GM12891 (cell line): Measurements from ENCODE around the gene EVA1A.
"Not testable (repeated sequence)": the region's sequence is repeated elsewhere in the genome, so short reads cannot be mapped to it uniquely, and the experiment has no call there.

Source experiments
- DNase-seq: peaks from one replicate; pipeline ENCODE4 v3.0.0; 2011; ENCODE audit warnings: low spot score; ENCODE audit not compliant: insufficient read length
- FAIRE-seq: peaks from 2 replicates; lab custom pipeline; 2011; peaks lifted over from hg19 to GRCh38; lab: Jason Lieb, UNC
- PAX5 ChIP-seq: IDR thresholded peaks from 2 replicates; pipeline ENCODE4 v1.6.1; 2011; ENCODE audit warnings: low read length, moderate library complexity, mild to moderate bottlenecking; ENCODE audit not compliant: insufficient read depth, severe bottlenecking
- POLR2A ChIP-seq: IDR thresholded peaks from 2 replicates; pipeline ENCODE4 v1.6.1; 2011; ENCODE audit warnings: low read depth, low read length, control low read depth
- POLR2AphosphoS5 ChIP-seq: IDR thresholded peaks from 2 replicates; pipeline ENCODE4 v1.6.1; 2011; ENCODE audit warnings: low read depth, low read length, control low read depth
- POU2F2 ChIP-seq: IDR thresholded peaks from 2 replicates; pipeline ENCODE4 v1.6.1; 2011; ENCODE audit warnings: low read depth, mild to moderate bottlenecking, control low read depth, low read length, moderate library complexity
- SPI1 ChIP-seq: IDR thresholded peaks from 2 replicates; pipeline ENCODE4 v1.6.1; 2011; ENCODE audit warnings: low read depth, low read length, control low read depth
- TAF1 ChIP-seq: IDR thresholded peaks from 2 replicates; pipeline ENCODE4 v1.6.1; 2011; ENCODE audit warnings: low read depth, low read length, control low read depth

The EVA1A gene

DNA sequence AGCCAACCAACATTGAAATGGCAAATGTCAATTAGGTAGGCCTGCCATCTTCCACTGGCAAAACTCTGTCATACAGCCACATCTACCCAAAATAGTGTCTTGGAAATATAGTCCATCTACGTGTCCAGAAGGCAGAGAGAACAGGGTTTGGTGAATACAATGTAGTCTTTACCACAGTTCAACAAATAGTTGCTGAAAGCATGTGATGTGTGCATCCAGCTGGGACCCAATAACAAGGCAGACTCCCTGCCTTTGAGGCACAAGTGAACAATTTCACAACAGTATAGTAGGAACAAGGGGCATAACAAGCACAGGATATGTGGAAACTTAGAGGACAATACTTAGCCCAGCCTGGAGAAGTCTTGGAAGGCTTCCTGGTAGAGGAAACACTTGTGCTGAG is 72.6 kb downstream of the EVA1A start:
- DNase-seq (no peak), FAIRE-seq (no peak)
- no peak for TF ChIP-seq POU2F2
- no peak for TF ChIP-seq POLR2A
- TF ChIP-seq SPI1, result no peak
- TF ChIP-seq TAF1, result no peak
- no peak for TF ChIP-seq PAX5
- no peak for TF ChIP-seq POLR2AphosphoS5

DNA sequence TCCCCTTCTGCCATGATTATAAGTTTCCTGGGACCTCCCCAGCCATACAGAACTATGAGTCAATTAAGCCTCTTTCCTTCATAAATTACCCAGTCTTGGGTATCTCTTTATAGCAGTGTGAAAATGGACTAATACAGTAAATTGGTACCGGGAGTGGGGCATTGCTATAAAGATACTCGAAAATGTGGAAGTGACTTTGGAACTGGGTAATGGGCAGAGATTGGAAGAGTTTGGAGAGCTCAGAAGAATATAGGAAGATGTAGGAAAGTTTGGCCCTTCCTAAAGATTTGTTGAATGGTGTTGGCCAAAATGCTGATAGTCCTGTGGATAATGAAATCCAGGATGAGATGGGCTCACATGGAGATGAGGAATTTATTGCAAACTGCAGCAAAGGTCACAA is 74.0 kb downstream of the EVA1A start:
- FAIRE-seq, DNase-seq: not testable (repeated sequence)

DNA sequence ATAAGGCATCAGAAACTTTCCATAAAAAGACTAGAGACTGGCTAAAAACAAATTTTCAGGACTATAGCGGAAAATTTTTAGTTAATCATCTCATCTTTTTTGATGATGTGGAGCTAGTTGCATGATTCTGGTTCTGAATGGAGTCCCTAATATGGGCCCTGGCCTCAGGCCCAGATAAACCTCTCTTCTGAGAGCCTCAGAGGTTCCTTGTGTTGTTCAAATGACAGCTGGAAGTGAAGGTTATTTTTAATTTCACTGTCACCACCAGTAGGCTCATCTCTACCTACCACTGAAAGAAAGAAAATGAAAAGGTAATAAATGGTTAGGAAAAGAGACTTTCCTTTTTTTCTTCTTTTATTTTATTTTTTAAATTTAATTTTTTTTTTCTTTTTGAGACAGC is 75.9 kb downstream of the EVA1A start:
- no peak for TF ChIP-seq POLR2A
- FAIRE-seq (no peak), DNase-seq (no peak)

DNA sequence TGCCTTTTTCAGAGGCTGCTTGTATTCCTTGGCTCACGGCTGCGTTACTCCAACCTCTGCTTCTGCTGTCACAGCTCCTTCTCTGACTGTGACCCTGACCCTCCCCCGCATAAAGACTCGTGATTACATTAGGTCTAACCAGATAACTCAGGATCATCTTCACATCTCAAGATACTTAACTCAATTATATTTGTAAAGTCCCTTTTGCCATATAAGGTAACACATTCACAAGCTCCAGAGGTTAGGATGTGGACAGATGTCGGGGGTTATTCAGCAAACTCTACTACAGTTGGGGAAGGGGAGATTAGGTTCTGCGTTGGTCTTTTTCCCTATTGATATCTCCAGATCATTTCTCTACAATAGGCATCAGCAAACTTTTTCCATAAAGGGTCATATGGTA is 76.9 kb downstream of the EVA1A start:
- DNase-seq (no peak), FAIRE-seq (no peak)
- TF ChIP-seq TAF1, result no peak
- TF ChIP-seq SPI1, result no peak
- no peak for TF ChIP-seq POU2F2
- TF ChIP-seq POLR2A, result no peak
- no peak for TF ChIP-seq POLR2AphosphoS5
- no peak for TF ChIP-seq PAX5

DNA sequence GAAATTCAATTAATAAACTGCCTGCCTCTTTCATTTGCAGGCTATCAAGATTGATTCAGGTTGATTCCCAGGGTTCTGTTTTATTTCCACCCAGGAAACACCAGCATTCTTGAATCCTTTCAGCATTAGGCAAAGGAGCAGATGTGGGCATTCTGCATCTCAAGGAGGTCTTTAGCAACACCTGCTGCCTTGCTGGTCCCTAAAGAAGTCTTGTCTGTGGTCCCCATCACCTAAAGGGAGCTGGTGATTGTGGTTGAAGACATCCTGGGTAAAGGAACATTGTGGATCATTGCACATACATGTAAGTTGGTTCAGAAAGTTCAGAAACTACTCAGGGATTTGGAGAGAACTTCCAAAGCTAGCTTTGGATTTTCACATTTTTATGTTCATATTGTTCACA is 78.3 kb downstream of the EVA1A start:
- no peak for DNase-seq
- no peak for FAIRE-seq
- TF ChIP-seq POU2F2 (no peak), TAF1 (no peak), SPI1 (no peak), POLR2A (no peak), PAX5 (no peak), POLR2AphosphoS5 (no peak)

DNA sequence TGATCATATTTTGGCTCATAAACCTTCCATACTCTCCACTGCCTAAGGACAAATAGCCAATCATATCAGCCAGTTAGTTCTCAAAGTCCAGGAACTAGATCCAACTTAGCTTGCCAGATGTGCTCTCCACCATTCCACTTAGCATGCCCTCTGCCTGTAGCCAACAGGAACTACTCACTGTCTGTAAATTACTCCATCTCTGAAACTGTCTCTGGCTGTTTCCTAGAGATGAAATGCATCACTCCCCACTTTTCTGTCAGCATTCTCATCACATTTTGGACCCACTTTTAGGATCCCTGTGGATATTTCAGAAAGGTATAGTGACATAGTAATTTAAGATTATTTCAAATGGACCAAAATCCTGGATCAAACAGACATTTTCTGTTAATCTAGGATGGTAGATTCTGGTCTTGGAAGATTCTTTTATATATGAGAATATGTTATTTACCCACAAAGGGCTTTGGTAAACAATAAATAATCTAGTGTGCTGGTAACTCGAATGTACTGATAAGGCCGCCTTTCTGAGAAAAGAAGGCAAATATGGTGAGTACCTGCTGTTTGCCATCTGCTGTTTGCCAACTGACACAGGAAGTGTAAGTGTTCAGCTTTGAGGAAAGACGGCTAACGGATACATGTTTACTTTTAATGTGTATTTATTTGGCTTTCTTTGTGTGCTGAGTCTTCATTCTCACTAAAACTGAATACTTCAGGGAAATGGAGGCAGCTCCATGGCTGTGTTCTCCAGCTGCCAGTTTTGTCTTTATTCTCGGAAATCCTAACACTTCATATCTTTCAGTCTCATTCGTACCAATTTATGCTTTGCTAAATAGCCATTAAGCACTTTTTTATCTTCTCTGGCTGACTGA is 79.5 kb downstream of the EVA1A start:
- peak; percentile 70 for FAIRE-seq
- DNase-seq, result no peak
- TF ChIP-seq POU2F2, result no peak
- TF ChIP-seq TAF1, result no peak
- TF ChIP-seq POLR2AphosphoS5, result no peak
- TF ChIP-seq SPI1, result no peak
- no peak for TF ChIP-seq PAX5
- no peak for TF ChIP-seq POLR2A

DNA sequence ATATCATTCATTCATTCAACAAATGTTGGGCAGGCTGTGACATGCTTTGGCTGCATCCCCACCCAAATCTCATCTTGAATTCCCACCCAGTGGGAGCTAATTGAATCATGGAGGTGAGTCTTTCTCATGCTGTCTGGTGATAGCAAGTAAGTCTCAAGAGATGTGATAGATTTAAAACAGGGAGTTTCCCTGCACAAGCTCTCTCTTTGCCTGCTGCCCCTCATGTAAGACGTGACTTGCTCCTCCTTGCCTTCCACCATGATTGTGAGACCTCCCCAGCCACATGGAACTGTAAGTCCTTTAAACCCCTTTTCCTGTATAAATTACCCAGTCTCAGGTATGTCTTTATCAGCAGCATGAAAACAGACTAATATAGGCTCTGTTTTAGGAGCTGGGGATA is 83.0 kb downstream of the EVA1A start:
- FAIRE-seq, result not testable (repeated sequence)

DNA sequence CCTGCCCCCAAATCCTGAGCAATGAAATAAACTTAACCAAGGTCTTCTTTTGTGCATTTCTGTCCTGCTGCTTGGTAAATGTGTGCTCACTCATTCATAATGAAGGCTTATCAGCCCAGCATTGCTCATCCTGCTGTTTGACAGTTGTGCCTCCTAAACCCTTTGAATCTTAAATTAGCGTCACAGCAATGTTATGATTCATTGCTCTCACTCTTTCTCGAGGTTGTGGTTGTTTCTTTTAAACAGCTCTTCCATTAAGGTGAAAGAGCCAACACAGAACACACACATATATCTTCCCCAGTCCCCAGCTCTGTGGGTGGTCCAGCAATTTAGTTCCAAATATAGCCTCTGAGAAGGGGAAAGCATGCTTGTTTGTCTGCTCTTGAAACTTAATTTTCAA is 84.0 kb downstream of the EVA1A start:
- DNase-seq, result no peak
- FAIRE-seq, result no peak
- TF ChIP-seq SPI1 (no peak), PAX5 (no peak), TAF1 (no peak), POLR2A (no peak), POLR2AphosphoS5 (no peak), POU2F2 (no peak)

More for the DNA sequence above, 83.0 kb downstream of the EVA1A start:
- not testable (repeated sequence) for DNase-seq

DNA sequence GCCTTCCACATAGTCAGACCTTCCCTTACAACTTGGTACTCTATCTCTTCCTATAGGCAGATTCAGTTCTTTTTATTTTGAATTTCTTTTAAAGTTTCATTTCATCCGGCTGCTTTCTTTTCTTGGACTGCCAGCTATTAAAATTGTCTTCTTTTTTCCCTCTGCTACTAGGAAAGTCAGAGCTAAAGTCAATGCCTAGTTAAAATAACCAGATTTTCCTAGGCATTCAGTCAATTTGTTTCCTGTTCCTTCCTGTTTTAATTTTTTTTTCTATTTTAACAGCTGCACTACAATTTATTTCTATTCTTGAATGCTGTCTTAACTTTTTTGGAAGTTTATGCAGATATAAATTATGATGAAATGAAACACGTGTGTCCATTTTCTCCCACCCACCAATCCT is 84.8 kb downstream of the EVA1A start:
- FAIRE-seq, result no peak
- TF ChIP-seq POLR2A, result no peak
- TF ChIP-seq POU2F2, result no peak
- TF ChIP-seq SPI1, result no peak
- no peak for TF ChIP-seq POLR2AphosphoS5
- no peak for TF ChIP-seq PAX5
- TF ChIP-seq TAF1, result no peak
- DNase-seq, result no peak

DNA sequence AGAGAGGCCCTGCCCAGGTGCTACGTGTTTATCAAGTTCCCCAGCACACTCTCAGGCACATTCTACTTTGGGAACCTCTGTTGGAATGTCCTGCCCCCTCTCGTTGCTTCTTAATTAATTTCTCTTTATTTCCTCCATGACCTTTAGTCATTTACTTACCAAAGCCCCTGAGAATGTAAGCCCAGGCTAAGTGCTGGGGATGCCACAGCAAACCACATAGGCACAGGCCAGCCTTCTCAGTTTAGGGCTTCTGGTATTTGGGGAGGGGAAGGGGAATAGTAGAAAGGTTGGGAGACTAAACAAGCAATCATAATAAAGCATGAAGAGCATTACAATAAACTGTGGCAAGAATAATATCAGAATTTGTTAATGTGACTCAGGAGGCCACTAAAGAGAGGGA is 85.7 kb downstream of the EVA1A start:
- no peak for DNase-seq
- no peak for TF ChIP-seq POU2F2
- TF ChIP-seq POLR2AphosphoS5, result no peak
- TF ChIP-seq TAF1, result no peak
- FAIRE-seq, result no peak

DNA sequence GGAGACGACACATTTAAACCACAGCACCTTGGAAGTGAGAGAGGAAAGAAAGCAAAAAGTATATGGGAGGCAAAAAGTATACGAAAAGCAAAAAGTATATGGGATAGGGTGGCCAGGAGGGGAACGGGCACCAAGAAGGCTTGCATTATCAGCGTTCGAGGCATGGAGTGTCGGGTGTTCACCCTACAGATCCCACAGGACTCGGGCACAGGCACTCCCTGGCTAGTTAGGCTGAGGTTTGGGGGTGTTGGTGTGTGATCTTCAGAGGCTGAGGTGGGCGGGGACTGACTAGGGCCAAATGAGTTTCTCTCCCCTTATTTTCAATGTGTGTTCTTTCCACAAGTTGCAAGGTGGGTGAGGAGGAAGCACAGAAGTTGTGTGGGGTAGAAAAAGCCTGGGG is 86.6 kb downstream of the EVA1A start:
- FAIRE-seq (no peak), DNase-seq (no peak)
- TF ChIP-seq POLR2AphosphoS5, result no peak
- no peak for TF ChIP-seq TAF1
- TF ChIP-seq PAX5, result no peak
- no peak for TF ChIP-seq POU2F2
- TF ChIP-seq POLR2A, result no peak
- no peak for TF ChIP-seq SPI1
